Measurements from ENCODE around the gene CCDC93.

CCDC93 gene

DNA sequence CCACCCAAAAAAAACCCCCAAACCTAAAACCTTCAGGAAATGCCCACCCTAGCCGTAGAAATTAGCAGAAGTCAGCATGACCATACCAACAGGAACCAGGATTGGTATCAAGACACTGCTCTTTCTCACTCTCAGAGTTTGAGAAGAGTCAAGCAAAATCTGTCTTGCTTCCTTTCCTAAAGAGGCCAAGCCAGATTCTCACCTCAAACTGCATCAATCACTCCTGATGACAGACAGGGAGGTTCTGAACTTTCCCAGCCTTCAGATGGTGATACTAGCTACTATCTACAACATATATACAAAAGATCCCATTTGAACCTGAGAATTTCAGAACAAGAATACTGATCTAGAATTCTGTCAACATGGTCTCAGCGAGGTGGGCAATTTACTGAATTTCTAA is 29.7 kb downstream of the CCDC93 start:
- Histone ChIP-seq H3K9me3 (ENCODE audit: control insufficient read depth, insufficient read depth, low read depth, low read length) (no peaks in the 10 kb centered on the region), H3K4me1 (ENCODE audit: control insufficient read depth, insufficient read depth, low read length) (no peaks in the 10 kb centered on the region), H3K27ac (ENCODE audit: extremely low read depth, low read depth, low read length) (no peak overlapping the region), H3K4me3 (ENCODE audit: low read depth, low read length) (no peak overlapping the region), H3K36me3 (ENCODE audit: control insufficient read depth in 2 of 2, insufficient read depth in 1 of 2, low read length in 2 of 2) (peaks cover 10 to 72% of the 10 kb centered on the region in 2 experiments; a peak in 2 of 3 replicates)
- ChIA-PET POLR2A (no interaction called here), CTCF (interaction anchor here (0.7 to 1.8 kb wide), 2 partner anchors 19 to 171 kb away, joined by 3 to 5 read pairs; no protein-coding TSS in a partner anchor)
- TF ChIP-seq, protein P1, sequence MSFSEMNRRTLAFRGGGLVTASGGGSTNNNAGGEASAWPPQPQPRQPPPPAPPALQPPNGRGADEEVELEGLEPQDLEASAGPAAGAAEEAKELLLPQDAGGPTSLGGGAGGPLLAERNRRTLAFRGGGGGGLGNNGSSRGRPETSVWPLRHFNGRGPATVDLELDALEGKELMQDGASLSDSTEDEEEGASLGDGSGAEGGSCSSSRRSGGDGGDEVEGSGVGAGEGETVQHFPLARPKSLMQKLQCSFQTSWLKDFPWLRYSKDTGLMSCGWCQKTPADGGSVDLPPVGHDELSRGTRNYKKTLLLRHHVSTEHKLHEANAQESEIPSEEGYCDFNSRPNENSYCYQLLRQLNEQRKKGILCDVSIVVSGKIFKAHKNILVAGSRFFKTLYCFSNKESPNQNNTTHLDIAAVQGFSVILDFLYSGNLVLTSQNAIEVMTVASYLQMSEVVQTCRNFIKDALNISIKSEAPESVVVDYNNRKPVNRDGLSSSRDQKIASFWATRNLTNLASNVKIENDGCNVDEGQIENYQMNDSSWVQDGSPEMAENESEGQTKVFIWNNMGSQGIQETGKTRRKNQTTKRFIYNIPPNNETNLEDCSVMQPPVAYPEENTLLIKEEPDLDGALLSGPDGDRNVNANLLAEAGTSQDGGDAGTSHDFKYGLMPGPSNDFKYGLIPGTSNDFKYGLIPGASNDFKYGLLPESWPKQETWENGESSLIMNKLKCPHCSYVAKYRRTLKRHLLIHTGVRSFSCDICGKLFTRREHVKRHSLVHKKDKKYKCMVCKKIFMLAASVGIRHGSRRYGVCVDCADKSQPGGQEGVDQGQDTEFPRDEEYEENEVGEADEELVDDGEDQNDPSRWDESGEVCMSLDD (tag by site-specific recombination; IDR thresholded peaks at IDR 0.05): no peak
- TF ChIP-seq ZNF677 (tag by site-specific recombination; IDR thresholded peaks at IDR 0.05): no peak
- TF ChIP-seq, protein P2, sequence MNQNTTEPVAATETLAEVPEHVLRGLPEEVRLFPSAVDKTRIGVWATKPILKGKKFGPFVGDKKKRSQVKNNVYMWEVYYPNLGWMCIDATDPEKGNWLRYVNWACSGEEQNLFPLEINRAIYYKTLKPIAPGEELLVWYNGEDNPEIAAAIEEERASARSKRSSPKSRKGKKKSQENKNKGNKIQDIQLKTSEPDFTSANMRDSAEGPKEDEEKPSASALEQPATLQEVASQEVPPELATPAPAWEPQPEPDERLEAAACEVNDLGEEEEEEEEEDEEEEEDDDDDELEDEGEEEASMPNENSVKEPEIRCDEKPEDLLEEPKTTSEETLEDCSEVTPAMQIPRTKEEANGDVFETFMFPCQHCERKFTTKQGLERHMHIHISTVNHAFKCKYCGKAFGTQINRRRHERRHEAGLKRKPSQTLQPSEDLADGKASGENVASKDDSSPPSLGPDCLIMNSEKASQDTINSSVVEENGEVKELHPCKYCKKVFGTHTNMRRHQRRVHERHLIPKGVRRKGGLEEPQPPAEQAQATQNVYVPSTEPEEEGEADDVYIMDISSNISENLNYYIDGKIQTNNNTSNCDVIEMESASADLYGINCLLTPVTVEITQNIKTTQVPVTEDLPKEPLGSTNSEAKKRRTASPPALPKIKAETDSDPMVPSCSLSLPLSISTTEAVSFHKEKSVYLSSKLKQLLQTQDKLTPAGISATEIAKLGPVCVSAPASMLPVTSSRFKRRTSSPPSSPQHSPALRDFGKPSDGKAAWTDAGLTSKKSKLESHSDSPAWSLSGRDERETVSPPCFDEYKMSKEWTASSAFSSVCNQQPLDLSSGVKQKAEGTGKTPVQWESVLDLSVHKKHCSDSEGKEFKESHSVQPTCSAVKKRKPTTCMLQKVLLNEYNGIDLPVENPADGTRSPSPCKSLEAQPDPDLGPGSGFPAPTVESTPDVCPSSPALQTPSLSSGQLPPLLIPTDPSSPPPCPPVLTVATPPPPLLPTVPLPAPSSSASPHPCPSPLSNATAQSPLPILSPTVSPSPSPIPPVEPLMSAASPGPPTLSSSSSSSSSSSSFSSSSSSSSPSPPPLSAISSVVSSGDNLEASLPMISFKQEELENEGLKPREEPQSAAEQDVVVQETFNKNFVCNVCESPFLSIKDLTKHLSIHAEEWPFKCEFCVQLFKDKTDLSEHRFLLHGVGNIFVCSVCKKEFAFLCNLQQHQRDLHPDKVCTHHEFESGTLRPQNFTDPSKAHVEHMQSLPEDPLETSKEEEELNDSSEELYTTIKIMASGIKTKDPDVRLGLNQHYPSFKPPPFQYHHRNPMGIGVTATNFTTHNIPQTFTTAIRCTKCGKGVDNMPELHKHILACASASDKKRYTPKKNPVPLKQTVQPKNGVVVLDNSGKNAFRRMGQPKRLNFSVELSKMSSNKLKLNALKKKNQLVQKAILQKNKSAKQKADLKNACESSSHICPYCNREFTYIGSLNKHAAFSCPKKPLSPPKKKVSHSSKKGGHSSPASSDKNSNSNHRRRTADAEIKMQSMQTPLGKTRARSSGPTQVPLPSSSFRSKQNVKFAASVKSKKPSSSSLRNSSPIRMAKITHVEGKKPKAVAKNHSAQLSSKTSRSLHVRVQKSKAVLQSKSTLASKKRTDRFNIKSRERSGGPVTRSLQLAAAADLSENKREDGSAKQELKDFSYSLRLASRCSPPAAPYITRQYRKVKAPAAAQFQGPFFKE (tag by site-specific recombination; IDR thresholded peaks at IDR 0.05; ENCODE audit: borderline replicate concordance): no peak

DNA sequence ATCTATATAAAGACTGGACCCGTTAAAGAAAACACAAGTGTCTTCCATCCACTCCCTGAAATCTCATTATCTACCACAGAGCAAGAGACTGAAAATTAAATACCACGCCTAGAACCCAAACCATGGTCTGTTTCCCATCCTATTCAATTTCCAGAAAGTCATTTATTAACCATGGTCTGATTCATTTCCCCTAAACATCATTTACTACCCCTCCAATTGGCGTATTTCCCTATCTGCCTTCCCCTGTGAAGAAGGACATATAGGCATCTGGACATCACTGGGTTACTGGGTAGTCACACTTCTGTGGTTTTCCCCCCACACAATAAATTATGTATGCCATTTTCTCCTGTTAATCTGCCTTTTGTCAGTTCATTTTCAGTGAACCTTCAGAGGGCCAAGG is 30.8 kb downstream of the CCDC93 start:
- CTCF ChIA-PET: no interaction called here
- peaks cover 10 to 68% of the 10 kb centered on the region in 2 experiments for H3K36me3 ChIP-seq (ENCODE audit: control insufficient read depth in 2 of 2, insufficient read depth in 1 of 2, low read length in 2 of 2)

More for the DNA sequence above, 30.8 kb downstream of the CCDC93 start:
- Histone ChIP-seq H3K4me3 (ENCODE audit: low read depth, low read length) (no peak overlapping the region), H3K9me3 (ENCODE audit: control insufficient read depth, insufficient read depth, low read depth, low read length) (no peaks in the 10 kb centered on the region), H3K27ac (ENCODE audit: extremely low read depth, low read depth, low read length) (no peak overlapping the region), H3K4me1 (ENCODE audit: control insufficient read depth, insufficient read depth, low read length) (no peaks in the 10 kb centered on the region)
- POLR2A ChIA-PET: no interaction called here
- TF ChIP-seq, protein P3, sequence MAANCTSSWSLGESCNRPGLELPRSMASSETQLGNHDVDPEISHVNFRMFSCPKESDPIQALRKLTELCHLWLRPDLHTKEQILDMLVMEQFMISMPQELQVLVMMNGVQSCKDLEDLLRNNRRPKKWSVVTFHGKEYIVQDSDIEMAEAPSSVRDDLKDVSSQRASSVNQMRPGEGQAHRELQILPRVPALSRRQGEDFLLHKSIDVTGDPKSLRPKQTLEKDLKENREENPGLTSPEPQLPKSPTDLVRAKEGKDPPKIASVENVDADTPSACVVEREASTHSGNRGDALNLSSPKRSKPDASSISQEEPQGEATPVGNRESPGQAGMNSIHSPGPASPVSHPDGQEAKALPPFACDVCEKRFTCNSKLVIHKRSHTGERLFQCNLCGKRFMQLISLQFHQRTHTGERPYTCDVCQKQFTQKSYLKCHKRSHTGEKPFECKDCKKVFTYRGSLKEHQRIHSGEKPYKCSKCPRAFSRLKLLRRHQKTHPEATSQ (tag by site-specific recombination; IDR thresholded peaks at IDR 0.05): no peak
- no peak for TF ChIP-seq ZNF324 (tag by site-specific recombination; IDR thresholded peaks at IDR 0.05)
- TF ChIP-seq, protein P4, sequence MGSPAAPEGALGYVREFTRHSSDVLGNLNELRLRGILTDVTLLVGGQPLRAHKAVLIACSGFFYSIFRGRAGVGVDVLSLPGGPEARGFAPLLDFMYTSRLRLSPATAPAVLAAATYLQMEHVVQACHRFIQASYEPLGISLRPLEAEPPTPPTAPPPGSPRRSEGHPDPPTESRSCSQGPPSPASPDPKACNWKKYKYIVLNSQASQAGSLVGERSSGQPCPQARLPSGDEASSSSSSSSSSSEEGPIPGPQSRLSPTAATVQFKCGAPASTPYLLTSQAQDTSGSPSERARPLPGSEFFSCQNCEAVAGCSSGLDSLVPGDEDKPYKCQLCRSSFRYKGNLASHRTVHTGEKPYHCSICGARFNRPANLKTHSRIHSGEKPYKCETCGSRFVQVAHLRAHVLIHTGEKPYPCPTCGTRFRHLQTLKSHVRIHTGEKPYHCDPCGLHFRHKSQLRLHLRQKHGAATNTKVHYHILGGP (tag by site-specific recombination; IDR thresholded peaks at IDR 0.05): no peak
- no peak for TF ChIP-seq ZNF837 (tag by site-specific recombination; IDR thresholded peaks at IDR 0.05)
- no peak for TF ChIP-seq ZNF37A (tag by site-specific recombination; IDR thresholded peaks at IDR 0.05)
- TF ChIP-seq ZNF174 (tag by site-specific recombination; IDR thresholded peaks at IDR 0.05): no peak
- no peak for TF ChIP-seq KLF1 (tag by site-specific recombination; IDR thresholded peaks at IDR 0.05)
- no peak for TF ChIP-seq ZBTB8A (tag by site-specific recombination; IDR thresholded peaks at IDR 0.05)
- no peak for TF ChIP-seq ZNF510 (tag by site-specific recombination; IDR thresholded peaks at IDR 0.05; ENCODE audit: insufficient replicate concordance)
- no peak for TF ChIP-seq ZNF133 (tag by site-specific recombination; IDR thresholded peaks at IDR 0.05)
- no peak for TF ChIP-seq ZNF48 (tag by site-specific recombination; IDR thresholded peaks at IDR 0.05)
- TF ChIP-seq ZNF426 (tag by site-specific recombination; IDR thresholded peaks at IDR 0.05): no peak
- no peak for TF ChIP-seq ZFP41 (tag by site-specific recombination; IDR thresholded peaks at IDR 0.05; ENCODE audit: borderline replicate concordance)
- no peak for TF ChIP-seq ZNF76 (tag by site-specific recombination; IDR thresholded peaks at IDR 0.05; ENCODE audit: borderline replicate concordance, low read depth)
- no peak for TF ChIP-seq ZNF146 (tag by site-specific recombination; IDR thresholded peaks at IDR 0.05)
- TF ChIP-seq ZNF792 (tag by site-specific recombination; IDR thresholded peaks at IDR 0.05): no peak
- TF ChIP-seq SALL2 (tag by site-specific recombination; IDR thresholded peaks at IDR 0.05; ENCODE audit: borderline replicate concordance): no peak
- TF ChIP-seq SP2 (tag by site-specific recombination; IDR thresholded peaks at IDR 0.05): no peak
